ENCODE data around the gene ASB15.

The ASB15 gene

DNA sequence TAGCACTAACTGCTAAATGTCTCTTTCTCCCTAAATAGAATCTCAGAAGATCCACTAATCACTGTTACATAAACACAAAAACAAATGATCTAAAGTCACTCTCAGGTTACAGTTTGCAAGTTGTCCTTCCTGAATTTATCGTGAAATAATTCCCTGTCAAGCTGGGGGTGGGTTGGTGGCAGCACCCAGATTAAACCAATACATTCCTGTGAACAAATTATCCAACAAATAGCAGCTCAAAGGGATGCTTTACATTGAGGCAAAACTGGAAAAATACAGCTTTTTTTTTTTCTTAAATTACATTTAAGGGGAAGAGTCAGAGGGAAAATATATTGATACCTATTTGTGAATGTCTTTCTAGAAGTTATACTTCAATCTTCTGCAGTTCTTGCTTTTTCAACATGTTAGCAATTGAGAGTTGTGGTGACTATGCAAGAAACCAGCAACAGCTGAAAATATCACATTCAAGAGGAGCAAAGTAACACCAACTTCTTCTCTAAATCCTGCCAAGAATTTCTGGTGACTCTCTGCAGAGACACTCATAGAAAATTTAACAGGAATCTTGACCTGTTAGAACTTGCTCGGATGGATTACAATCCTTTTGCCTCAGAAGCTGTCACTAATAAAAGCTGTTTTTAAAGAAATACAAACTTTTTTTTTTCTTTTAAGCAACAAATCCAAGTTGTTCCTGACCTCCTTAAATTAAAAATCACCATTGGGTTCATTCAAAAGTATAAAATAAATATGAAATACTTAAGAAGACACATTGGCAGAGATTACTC lies 73.0 kb downstream of the ASB15 start:
- H3K9ac ChIP-seq (ENCODE audit: low read depth, low read length, poor library complexity, severe bottlenecking) = no peak overlapping the region
- no peaks in the 10 kb centered on the region for H4K20me1 ChIP-seq (ENCODE audit: insufficient read depth, low read length, poor library complexity, severe bottlenecking)
- TF ChIP-seq CTCF (conservative IDR thresholded peaks at IDR 0.05; ENCODE audit: low read length) (no peak), EZH2phosphoT487 (IDR thresholded peaks at IDR 0.05; ENCODE audit: borderline replicate concordance) (no peak)
- H3F3A ChIP-seq (ENCODE audit: low read depth) = no peaks in the 10 kb centered on the region
- no peaks in the 10 kb centered on the region for H3K9me2 ChIP-seq (replicated peaks; ENCODE audit: low read depth, low read length)
- no peak overlapping the region for H3K4me3 ChIP-seq (ENCODE audit: low read length, poor library complexity, severe bottlenecking)
- H3K79me2 ChIP-seq (ENCODE audit: insufficient read depth, low read length) = no peaks in the 10 kb centered on the region
- H2AFZ ChIP-seq (ENCODE audit: low read length) = no peak overlapping the region
- H3K36me3 ChIP-seq (ENCODE audit: insufficient read depth, low read length) = no peaks in the 10 kb centered on the region
- H3K27me3 ChIP-seq (ENCODE audit: insufficient read depth, low read length, poor library complexity, severe bottlenecking) = no peaks in the 10 kb centered on the region
- no peaks in the 10 kb centered on the region for H3K9me3 ChIP-seq (ENCODE audit: insufficient read depth, low read depth, low read length)
- no peak overlapping the region for H3K4me2 ChIP-seq (ENCODE audit: low read depth, low read length, poor library complexity, severe bottlenecking)
- H3K4me1 ChIP-seq (ENCODE audit: insufficient read depth, low read length, poor library complexity, severe bottlenecking) = no peaks in the 10 kb centered on the region

DNA sequence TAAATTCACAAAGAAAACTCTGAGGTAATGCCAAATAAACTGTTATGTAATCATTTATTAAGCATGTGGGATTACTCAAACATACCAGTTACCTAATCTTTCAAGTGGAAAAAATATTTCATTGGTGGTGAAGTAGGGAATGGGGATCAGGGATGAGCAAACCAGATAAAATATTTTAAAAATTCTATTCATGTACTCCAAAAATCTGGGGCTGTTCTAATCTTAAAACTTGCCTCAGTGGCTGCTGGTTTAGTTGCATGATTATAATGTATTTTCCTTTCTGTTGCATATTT lies 73.5 kb downstream of the ASB15 start:
- Histone ChIP-seq H3K9ac (ENCODE audit: low read depth, low read length, poor library complexity, severe bottlenecking) (no peak overlapping the region), H3K79me2 (ENCODE audit: insufficient read depth, low read length) (no peaks in the 10 kb centered on the region), H2AFZ (ENCODE audit: low read length) (no peak overlapping the region), H3F3A (ENCODE audit: low read depth) (no peaks in the 10 kb centered on the region), H3K9me3 (ENCODE audit: insufficient read depth, low read depth, low read length) (no peaks in the 10 kb centered on the region), H3K4me1 (ENCODE audit: insufficient read depth, low read length, poor library complexity, severe bottlenecking) (no peaks in the 10 kb centered on the region), H3K4me2 (ENCODE audit: low read depth, low read length, poor library complexity, severe bottlenecking) (no peak overlapping the region), H4K20me1 (ENCODE audit: insufficient read depth, low read length, poor library complexity, severe bottlenecking) (no peaks in the 10 kb centered on the region), H3K27me3 (ENCODE audit: insufficient read depth, low read length, poor library complexity, severe bottlenecking) (no peaks in the 10 kb centered on the region), H3K36me3 (ENCODE audit: insufficient read depth, low read length) (no peaks in the 10 kb centered on the region), H3K9me2 (replicated peaks; ENCODE audit: low read depth, low read length) (no peaks in the 10 kb centered on the region), H3K4me3 (ENCODE audit: low read length, poor library complexity, severe bottlenecking) (no peak overlapping the region)
- no peak for TF ChIP-seq EZH2phosphoT487 (IDR thresholded peaks at IDR 0.05; ENCODE audit: borderline replicate concordance)
- TF ChIP-seq CTCF (conservative IDR thresholded peaks at IDR 0.05; ENCODE audit: low read length) = no peak

GRCh38 chr7:123677061-123677715 lies 75.6 kb downstream of the ASB15 start:
- Histone ChIP-seq H3K9me2 (replicated peaks; ENCODE audit: low read depth, low read length) (no peaks in the 10 kb centered on the region), H3F3A (ENCODE audit: low read depth) (no peaks in the 10 kb centered on the region), H3K9me3 (ENCODE audit: insufficient read depth, low read depth, low read length) (no peaks in the 10 kb centered on the region), H4K20me1 (ENCODE audit: insufficient read depth, low read length, poor library complexity, severe bottlenecking) (no peaks in the 10 kb centered on the region), H3K79me2 (ENCODE audit: insufficient read depth, low read length) (no peaks in the 10 kb centered on the region), H3K4me3 (ENCODE audit: low read length, poor library complexity, severe bottlenecking) (no peak overlapping the region), H3K9ac (ENCODE audit: low read depth, low read length, poor library complexity, severe bottlenecking) (no peak overlapping the region), H2AFZ (ENCODE audit: low read length) (no peak overlapping the region), H3K4me1 (ENCODE audit: insufficient read depth, low read length, poor library complexity, severe bottlenecking) (no peaks in the 10 kb centered on the region), H3K27me3 (ENCODE audit: insufficient read depth, low read length, poor library complexity, severe bottlenecking) (no peaks in the 10 kb centered on the region), H3K36me3 (ENCODE audit: insufficient read depth, low read length) (peaks cover 5% of the 10 kb centered on the region; the same call in 1 of the 2 replicates), H3K4me2 (ENCODE audit: low read depth, low read length, poor library complexity, severe bottlenecking) (no peak overlapping the region)
- TF ChIP-seq CTCF (conservative IDR thresholded peaks at IDR 0.05; ENCODE audit: low read length) (no peak), EZH2phosphoT487 (IDR thresholded peaks at IDR 0.05; ENCODE audit: borderline replicate concordance) (no peak)
